Endothelial cell (in vitro differentiated cells): ENCODE data around the gene ZNF837. TPM values are rescaled to one million over a fixed set of nuclear protein-coding genes. Genes with fewer than 3 reads are reported as not detected.
A peak's percentile ranks its signal among the peaks of the same experiment; 100 is the strongest.

Experiments used
- DNase-seq: peaks from one replicate; pipeline ENCODE4 v3.0.0; 2021; ENCODE audit warnings: low spot score
- H3K27ac Mint-ChIP-seq: one replicate; pipeline ENCODE4 v1.8.0; 2021; ENCODE audit warnings: mixed read lengths, inconsistent platforms; ENCODE audit not compliant: unreplicated experiment
- H3K27me3 Mint-ChIP-seq: one replicate; pipeline ENCODE4 v1.8.0; 2021; ENCODE audit warnings: mild to moderate bottlenecking, moderate library complexity, mixed read lengths, inconsistent platforms; ENCODE audit not compliant: unreplicated experiment
- H3K36me3 Mint-ChIP-seq: one replicate; pipeline ENCODE4 v1.8.0; 2021; ENCODE audit warnings: mild to moderate bottlenecking, low read depth, mixed read lengths, inconsistent platforms; ENCODE audit not compliant: unreplicated experiment
- H3K4me1 Mint-ChIP-seq: one replicate; pipeline ENCODE4 v1.8.0; 2021; ENCODE audit warnings: mild to moderate bottlenecking, mixed read lengths, inconsistent platforms; ENCODE audit not compliant: unreplicated experiment
- H3K4me3 Mint-ChIP-seq: one replicate; pipeline ENCODE4 v1.8.0; 2021; ENCODE audit warnings: mild to moderate bottlenecking, mixed read lengths, inconsistent platforms; ENCODE audit not compliant: unreplicated experiment
- H3K9me3 Mint-ChIP-seq: one replicate; pipeline ENCODE4 v1.8.0; 2021; ENCODE audit warnings: mixed read lengths, inconsistent platforms; ENCODE audit not compliant: unreplicated experiment
- CTCF ChIP-seq: fragments of 200-600 bp; sonication (generic); IDR thresholded peaks from one replicate; pipeline ENCODE4 v1.5.0; 2021; ENCODE audit warnings: antibody characterized with exemption; ENCODE audit not compliant: unreplicated experiment
- total RNA-seq: library from RNA; stranded (reverse); fragmentation: NEBNext Ultra II Directional; extraction: Animal tissue kit (Norgen Biotek cat#: 25700); gene quantifications from one replicate; pipeline ENCODE4 v1.2.1, GENCODE V29; 2021; ENCODE audit not compliant: unreplicated experiment

Gene ZNF837
- total RNA-seq, 1 donor from 2014 or later: 4.5 TPM

DNA sequence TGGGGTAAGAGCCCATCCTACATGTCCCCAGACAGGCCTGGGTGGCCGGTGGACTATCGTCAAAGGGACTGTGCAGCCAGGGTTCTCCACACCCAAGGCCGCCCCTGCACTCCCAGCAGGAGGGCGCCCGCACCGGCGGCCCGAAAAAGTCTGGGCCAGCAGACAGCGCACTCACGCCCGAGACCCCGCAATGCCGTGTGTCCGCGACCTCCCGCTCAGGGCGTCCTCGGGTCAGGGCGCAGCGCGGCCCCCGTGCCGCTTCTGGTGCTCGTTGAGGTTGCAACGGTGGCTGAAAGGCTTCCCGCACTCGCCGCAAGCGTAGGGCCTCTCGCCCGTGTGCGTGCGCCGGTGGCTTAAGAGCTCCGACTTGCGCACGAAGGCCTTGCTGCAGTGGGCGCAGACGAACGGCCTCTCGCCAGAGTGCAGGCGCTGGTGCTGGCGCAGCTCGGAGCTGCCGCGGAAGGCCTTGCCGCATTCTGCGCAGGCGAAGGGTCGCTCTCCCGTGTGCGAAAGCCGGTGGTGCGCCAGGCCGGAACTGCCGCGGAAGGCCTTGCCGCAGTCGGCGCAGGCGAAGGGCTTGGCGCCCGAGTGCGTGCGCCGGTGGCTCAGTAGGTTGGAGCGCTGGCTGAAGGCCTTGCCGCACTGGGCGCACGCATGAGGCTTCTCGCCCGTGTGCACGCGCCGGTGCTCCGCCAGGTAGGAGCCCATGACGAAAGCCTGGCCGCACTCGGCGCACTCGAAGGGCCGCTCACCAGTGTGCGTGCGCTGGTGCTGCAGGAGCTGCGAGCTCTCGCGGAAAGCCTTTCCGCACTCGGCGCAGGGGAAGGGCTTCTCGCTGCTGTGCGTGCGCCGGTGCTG lies 24.7 kb downstream of the ZNF837 start:
- H3K36me3 Mint-ChIP-seq: peaks cover 10% of the 10 kb centered on the region
- TF ChIP-seq CTCF: no peak
- H3K27ac Mint-ChIP-seq: no peak overlapping the region
- H3K27me3 Mint-ChIP-seq: peaks cover 14% of the 10 kb centered on the region
- H3K9me3 Mint-ChIP-seq: no peaks in the 10 kb centered on the region
- no peak for DNase-seq
- no peak overlapping the region for H3K4me3 Mint-ChIP-seq
- H3K4me1 Mint-ChIP-seq: no peaks in the 10 kb centered on the region

- peaks cover 14% of the 10 kb centered on the region for H3K27me3 Mint-ChIP-seq
- no peaks in the 10 kb centered on the region for H3K9me3 Mint-ChIP-seq
- no peaks in the 10 kb centered on the region for H3K4me1 Mint-ChIP-seq
- TF ChIP-seq CTCF: no peak
- peak overlapping the region; percentile 36 for H3K27ac Mint-ChIP-seq
- H3K4me3 Mint-ChIP-seq: peak overlapping the region; percentile 31
- H3K36me3 Mint-ChIP-seq: peaks cover 10% of the 10 kb centered on the region
- DNase-seq: no peak
Measured at GRCh38 chr19:58355215-58355796, 25.5 kb downstream of the ZNF837 start.

DNA sequence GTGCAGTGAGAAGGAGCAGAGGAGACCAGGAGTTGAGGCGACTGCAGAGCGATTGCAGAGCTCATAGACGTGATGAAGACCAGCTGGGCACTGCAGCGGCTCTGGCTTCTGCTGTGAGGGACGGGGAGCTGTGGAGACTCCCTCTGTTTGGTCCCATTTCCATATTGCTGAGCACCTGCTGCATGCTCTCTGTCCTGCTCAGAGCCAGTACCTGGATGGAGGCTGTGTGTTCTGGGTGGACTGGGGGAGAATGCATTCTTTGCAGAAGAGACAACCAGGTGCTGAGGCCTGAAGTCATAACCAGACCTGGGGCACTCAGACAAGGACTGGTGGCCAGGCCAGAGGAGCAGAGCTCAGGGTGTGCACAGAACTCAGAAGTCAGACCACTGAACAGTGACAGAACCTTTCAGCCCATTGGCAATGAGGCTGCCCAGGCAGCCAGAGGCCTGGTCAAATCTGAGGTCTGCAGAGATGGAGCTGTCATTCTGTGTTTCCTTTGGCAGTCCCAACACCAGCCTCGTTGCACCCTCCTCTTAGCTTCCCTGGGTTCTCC lies 26.3 kb downstream of the ZNF837 start:
- Mint-ChIP-seq H3K36me3 (peaks cover 9% of the 10 kb centered on the region), H3K27ac (no peak overlapping the region), H3K9me3 (no peaks in the 10 kb centered on the region), H3K27me3 (peaks cover 17% of the 10 kb centered on the region), H3K4me3 (no peak overlapping the region), H3K4me1 (peaks cover 1% of the 10 kb centered on the region)
- no peak for TF ChIP-seq CTCF
- no peak for DNase-seq

GRCh38 chr19:58353717-58354477 lies 26.9 kb downstream of the ZNF837 start:
- peaks cover 4% of the 10 kb centered on the region for H3K4me1 Mint-ChIP-seq
- H3K4me3 Mint-ChIP-seq: no peak overlapping the region
- no peaks in the 10 kb centered on the region for H3K9me3 Mint-ChIP-seq
- peaks cover 15% of the 10 kb centered on the region for H3K27me3 Mint-ChIP-seq
- DNase-seq: no peak
- TF ChIP-seq CTCF: no peak
- H3K36me3 Mint-ChIP-seq: peaks cover 12% of the 10 kb centered on the region
- H3K27ac Mint-ChIP-seq: no peak overlapping the region
